ENCODE results near the gene OR4D6. TPM values are rescaled to one million over a fixed set of nuclear protein-coding genes. Genes with fewer than 3 reads are reported as not detected.

Gene OR4D6
- total RNA-seq, 4 donors from 2014 or later, result not detected

DNA sequence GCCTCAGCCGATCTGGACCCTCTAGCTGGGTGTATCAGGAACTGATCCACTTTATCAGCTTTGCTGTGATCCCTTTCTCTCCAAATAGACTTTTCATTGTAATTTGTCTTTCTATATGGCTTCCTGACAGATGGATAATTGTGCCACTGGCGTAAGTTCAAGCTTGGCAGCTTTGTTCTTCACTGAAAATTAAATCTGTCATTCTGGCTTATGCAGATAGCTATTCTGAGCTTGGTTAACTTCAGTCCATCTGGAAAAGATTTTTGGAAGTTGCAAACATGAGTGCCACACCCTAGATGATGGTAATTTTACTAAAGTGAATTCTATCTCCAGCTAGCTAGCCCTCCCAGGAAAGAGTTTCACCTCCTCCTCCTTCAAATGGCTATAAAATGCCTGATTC, 38.6 kb upstream of the OR4D6 start:
- 53 to 67% methylated on average over 2 of the region's 2 CpGs for WGBS, 2 donors
- no peaks in the 10 kb centered on the region for H3K9me3 ChIP-seq
- no peak for DNase-seq
- H3K4me1 ChIP-seq, result no peaks in the 10 kb centered on the region
- peaks cover 0 to 4% (median 0%) of the 10 kb centered on the region in 4 donors for H3K27me3 ChIP-seq
- no peaks in the 10 kb centered on the region for H3K36me3 ChIP-seq
- no peak overlapping the region for H3K27ac ChIP-seq
- no peak overlapping the region for H3K4me3 ChIP-seq
- TF ChIP-seq, protein P1, sequence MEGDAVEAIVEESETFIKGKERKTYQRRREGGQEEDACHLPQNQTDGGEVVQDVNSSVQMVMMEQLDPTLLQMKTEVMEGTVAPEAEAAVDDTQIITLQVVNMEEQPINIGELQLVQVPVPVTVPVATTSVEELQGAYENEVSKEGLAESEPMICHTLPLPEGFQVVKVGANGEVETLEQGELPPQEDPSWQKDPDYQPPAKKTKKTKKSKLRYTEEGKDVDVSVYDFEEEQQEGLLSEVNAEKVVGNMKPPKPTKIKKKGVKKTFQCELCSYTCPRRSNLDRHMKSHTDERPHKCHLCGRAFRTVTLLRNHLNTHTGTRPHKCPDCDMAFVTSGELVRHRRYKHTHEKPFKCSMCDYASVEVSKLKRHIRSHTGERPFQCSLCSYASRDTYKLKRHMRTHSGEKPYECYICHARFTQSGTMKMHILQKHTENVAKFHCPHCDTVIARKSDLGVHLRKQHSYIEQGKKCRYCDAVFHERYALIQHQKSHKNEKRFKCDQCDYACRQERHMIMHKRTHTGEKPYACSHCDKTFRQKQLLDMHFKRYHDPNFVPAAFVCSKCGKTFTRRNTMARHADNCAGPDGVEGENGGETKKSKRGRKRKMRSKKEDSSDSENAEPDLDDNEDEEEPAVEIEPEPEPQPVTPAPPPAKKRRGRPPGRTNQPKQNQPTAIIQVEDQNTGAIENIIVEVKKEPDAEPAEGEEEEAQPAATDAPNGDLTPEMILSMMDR (IDR thresholded peaks at IDR 0.05), result no peak
- no peak for TF ChIP-seq POLR2A (IDR thresholded peaks at IDR 0.05)
- intact Hi-C loops (cut with DNase I), result no loop called here

DNA sequence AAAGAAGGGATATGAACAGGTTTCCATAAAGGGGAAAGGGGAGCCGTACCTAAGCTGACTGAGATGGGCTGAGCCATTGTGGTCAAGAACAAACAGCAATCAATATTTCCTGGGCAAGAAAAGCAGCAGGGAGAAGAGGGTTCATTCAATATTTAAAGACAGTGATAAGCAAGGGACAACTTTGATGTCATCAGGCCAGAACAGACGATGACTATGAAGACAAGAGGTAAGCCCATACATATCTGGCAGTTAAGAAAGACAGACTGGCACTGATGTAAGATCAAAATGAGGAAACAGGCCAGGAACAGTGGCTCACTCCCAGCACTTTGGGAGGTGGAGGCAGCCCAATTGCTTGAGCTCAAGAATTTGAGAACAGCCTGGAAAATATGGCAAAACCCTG, 32.9 kb upstream of the OR4D6 start:
- no peak overlapping the region for H3K27ac ChIP-seq
- TF ChIP-seq, protein P1 (IDR thresholded peaks at IDR 0.05), result no peak
- no peak for TF ChIP-seq POLR2A (IDR thresholded peaks at IDR 0.05)
- H3K27me3 ChIP-seq, result no peaks in the 10 kb centered on the region
- no peak overlapping the region for H3K4me3 ChIP-seq
- 38 to 56% methylated on average over 2 of the region's 2 CpGs for WGBS, 2 donors
- intact Hi-C loops (cut with DNase I), result no loop called here
- H3K4me1 ChIP-seq, result no peaks in the 10 kb centered on the region
- H3K9me3 ChIP-seq, result no peaks in the 10 kb centered on the region
- H3K36me3 ChIP-seq, result no peaks in the 10 kb centered on the region
- no peak for DNase-seq

DNA sequence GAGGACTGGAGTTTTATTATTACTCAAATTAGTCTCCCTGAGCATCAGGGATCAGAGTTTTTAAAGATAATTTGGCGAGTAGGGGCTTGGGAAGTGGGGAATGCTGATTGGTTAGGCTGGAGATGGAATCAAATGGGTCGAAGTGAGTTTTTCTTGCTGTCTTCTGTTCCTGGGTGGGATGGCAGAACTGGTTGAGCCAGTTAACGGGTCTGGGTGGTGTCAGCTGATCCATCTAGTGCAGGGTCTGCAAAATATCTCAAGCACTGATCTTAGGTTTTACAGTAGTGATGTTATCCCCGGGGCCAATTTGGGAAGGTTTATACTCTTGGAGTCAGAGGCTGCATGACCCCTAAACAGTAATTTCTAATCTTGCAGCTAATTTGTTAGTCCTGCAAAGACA, 31.6 kb upstream of the OR4D6 start:
- no peak overlapping the region for H3K27ac ChIP-seq
- H3K4me3 ChIP-seq, result no peak overlapping the region
- intact Hi-C loops (cut with DNase I), result no loop called here
- H3K4me1 ChIP-seq, result no peaks in the 10 kb centered on the region
- no peaks in the 10 kb centered on the region for H3K27me3 ChIP-seq
- WGBS, 2 donors, result 35 to 67% methylated on average over 3 of the region's 4 CpGs
- H3K9me3 ChIP-seq, result no peaks in the 10 kb centered on the region
- DNase-seq, result no peak
- H3K36me3 ChIP-seq, result no peaks in the 10 kb centered on the region
- TF ChIP-seq, protein P1 (IDR thresholded peaks at IDR 0.05), result no peak
- no peak for TF ChIP-seq POLR2A (IDR thresholded peaks at IDR 0.05)

DNA sequence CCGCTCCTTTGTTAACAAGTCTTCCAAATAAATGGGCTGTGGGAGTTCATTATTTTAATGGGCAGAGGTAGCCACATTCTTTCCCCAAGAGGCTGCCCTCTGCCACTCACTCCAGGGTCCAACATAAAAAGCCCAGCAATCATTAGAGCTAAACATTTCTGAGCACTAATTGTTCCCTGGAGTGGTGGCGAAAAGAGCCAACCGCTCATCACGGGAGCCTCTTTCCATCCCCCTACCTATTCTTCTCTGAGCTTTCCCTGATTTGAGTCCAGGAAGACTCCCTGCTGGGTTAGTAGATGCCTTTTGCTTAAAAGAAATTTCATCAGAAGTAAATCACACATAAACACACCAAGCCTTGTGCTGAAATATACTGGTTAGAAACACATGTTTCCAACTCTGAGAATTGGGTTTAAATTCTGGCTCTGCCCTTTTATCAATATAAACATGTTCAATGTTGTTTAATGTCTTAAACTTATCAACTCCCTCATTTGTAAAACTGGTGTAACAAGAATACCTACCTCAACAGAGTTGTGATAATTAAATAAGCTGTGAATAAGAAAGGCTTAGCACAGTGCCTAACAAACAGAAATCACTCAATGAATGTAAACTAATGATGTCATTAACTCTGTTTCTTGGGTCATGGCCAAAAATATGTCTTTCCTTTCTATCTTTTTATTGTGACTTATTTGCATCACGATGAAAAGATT, 30.2 kb upstream of the OR4D6 start, which contains the start of gene OR5A2:
OR5A2 (minus strand) TSS at position 53 of the 707 bp plus-strand sequence. CDS start 3,460 bp downstream, outside the sequence.
- TF ChIP-seq POLR2A (IDR thresholded peaks at IDR 0.05), result no peak
- no peak within 1 kb of the TSS for H3K27ac ChIP-seq
- DNase-seq, result no peak
- H3K9me3 ChIP-seq, result no peaks in the 10 kb centered on the region
- H3K4me3 ChIP-seq, result no peak within 1 kb of the TSS
- no peaks in the 10 kb centered on the region for H3K27me3 ChIP-seq
- WGBS, 2 donors, result 37 to 56% methylated on average over 5 of the region's 5 CpGs
- intact Hi-C loops (cut with DNase I), result no loop called here
- H3K4me1 ChIP-seq, result no peaks in the 10 kb centered on the region
- H3K36me3 ChIP-seq, result no peaks in the 10 kb centered on the region

DNA sequence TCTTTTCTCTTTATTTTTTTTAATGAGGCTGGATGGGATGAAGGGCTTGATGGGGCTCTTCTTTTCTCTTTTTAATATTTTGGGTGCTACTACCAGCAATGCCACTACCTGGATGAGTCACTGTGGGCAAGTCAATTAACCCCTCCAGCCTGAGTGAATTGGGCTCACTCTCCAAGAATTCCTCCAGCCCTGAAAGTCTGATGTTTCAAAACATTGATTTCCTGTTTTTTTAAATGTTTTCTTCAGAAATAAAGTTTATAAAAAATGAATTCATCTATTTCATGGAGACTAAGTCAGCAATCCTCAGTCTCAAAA, 29.7 kb upstream of the OR4D6 start:
- DNase-seq, result no peak
- Histone ChIP-seq H3K27ac (no peak overlapping the region), H3K9me3 (no peaks in the 10 kb centered on the region), H3K36me3 (no peaks in the 10 kb centered on the region), H3K27me3 (no peaks in the 10 kb centered on the region), H3K4me1 (no peaks in the 10 kb centered on the region), H3K4me3 (no peak overlapping the region)
- intact Hi-C loops (cut with DNase I), result no loop called here
- TF ChIP-seq, protein P1 (IDR thresholded peaks at IDR 0.05), result no peak
- no peak for TF ChIP-seq POLR2A (IDR thresholded peaks at IDR 0.05)
